Measurements from ENCODE around the gene MT1X. TPM values are rescaled to one million over a fixed set of nuclear protein-coding genes. Genes with fewer than 3 reads are reported as not detected.

MT1X gene
- total RNA-seq, 1 donor from 2014 or later = 36.3 TPM

GRCh38 chr16:56635441-56635967, 46.8 kb upstream of the MT1X start:
- TF ChIP-seq CTCF (IDR thresholded peaks at IDR 0.05) = no peak
- DNase-seq (no peak), ATAC-seq (ENCODE audit: low read depth) (no peak)
- Mint-ChIP-seq H3K4me3 (no peak overlapping the region), H3K4me1 (peaks cover 31% of the 10 kb centered on the region), H3K27me3 (peaks cover 61% of the 10 kb centered on the region), H3K9me3 (no peaks in the 10 kb centered on the region), H3K36me3 (ENCODE audit: low read depth) (no peaks in the 10 kb centered on the region), H3K27ac (no peak overlapping the region)
- ChIA-PET CTCF (no interaction called here), POLR2A (no interaction called here)
- intact Hi-C loops (cut with micrococcal nuclease) = loop anchor here (10.0 kb wide), 1 partner anchor 299 kb away; the partner anchor contains the start of gene HERPUD1

GRCh38 chr16:56636616-56637413, 45.5 kb upstream of the MT1X start:
- H3K4me3 Mint-ChIP-seq = no peak overlapping the region

GRCh38 chr16:56637814-56638750, 44.2 kb upstream of the MT1X start, which contains the start of gene MT1A:
TSS of gene MT1A (plus strand) at chr16:56638666. CDS start at chr16:56638739, 73 bp downstream.
- Mint-ChIP-seq H3K27ac (no peak within 1 kb of the TSS), H3K4me1 (peaks cover 20% of the 10 kb centered on the region), H3K9me3 (no peaks in the 10 kb centered on the region), H3K27me3 (peaks cover 72% of the 10 kb centered on the region), H3K4me3 (peak within 1 kb of the TSS; percentile 41), H3K36me3 (ENCODE audit: low read depth) (no peaks in the 10 kb centered on the region)
- no peak for ATAC-seq (ENCODE audit: low read depth)
- TF ChIP-seq CTCF (IDR thresholded peaks at IDR 0.05) = no peak
- no peak for DNase-seq
- ChIA-PET POLR2A (no interaction called here), CTCF (no interaction called here)
- intact Hi-C loops (cut with micrococcal nuclease) = loop anchor here (10.0 kb wide), 1 partner anchor 297 kb away; the partner anchor contains the start of gene HERPUD1

More at GRCh38 chr16:56636616-56637413, 45.5 kb upstream of the MT1X start:
- DNase-seq (no peak), ATAC-seq (ENCODE audit: low read depth) (no peak)
- ChIA-PET CTCF (no interaction called here), POLR2A (no interaction called here)
- Mint-ChIP-seq H3K36me3 (ENCODE audit: low read depth) (no peaks in the 10 kb centered on the region), H3K27me3 (peaks cover 69% of the 10 kb centered on the region), H3K27ac (no peak overlapping the region), H3K9me3 (no peaks in the 10 kb centered on the region), H3K4me1 (peaks cover 22% of the 10 kb centered on the region)
- intact Hi-C loops (cut with micrococcal nuclease) = loop anchor here (10.0 kb wide), 1 partner anchor 298 kb away; the partner anchor contains the start of gene HERPUD1
- no peak for TF ChIP-seq CTCF (IDR thresholded peaks at IDR 0.05)

GRCh38 chr16:56639045-56639444, 43.2 kb upstream of the MT1X start:
- peaks cover 28% of the 10 kb centered on the region for H3K4me1 Mint-ChIP-seq
- ChIA-PET CTCF (no interaction called here), POLR2A (interaction anchor here (0.7 to 2.4 kb wide), 2 partner anchors 9 to 15 kb away, joined by 4 to 5 read pairs; no protein-coding TSS in a partner anchor)
- H3K36me3 Mint-ChIP-seq (ENCODE audit: low read depth) = no peaks in the 10 kb centered on the region
- H3K9me3 Mint-ChIP-seq = no peaks in the 10 kb centered on the region
- H3K27me3 Mint-ChIP-seq = peaks cover 69% of the 10 kb centered on the region
- TF ChIP-seq CTCF (IDR thresholded peaks at IDR 0.05) = no peak
- DNase-seq = no peak
- H3K27ac Mint-ChIP-seq = no peak overlapping the region
- no peak overlapping the region for H3K4me3 Mint-ChIP-seq
- intact Hi-C loops (cut with micrococcal nuclease) = loop anchor here (10.0 kb wide), 1 partner anchor 296 kb away; the partner anchor contains the start of gene HERPUD1
- ATAC-seq (ENCODE audit: low read depth) = no peak
